ENCODE data around the gene FSTL1.

FSTL1 gene

DNA sequence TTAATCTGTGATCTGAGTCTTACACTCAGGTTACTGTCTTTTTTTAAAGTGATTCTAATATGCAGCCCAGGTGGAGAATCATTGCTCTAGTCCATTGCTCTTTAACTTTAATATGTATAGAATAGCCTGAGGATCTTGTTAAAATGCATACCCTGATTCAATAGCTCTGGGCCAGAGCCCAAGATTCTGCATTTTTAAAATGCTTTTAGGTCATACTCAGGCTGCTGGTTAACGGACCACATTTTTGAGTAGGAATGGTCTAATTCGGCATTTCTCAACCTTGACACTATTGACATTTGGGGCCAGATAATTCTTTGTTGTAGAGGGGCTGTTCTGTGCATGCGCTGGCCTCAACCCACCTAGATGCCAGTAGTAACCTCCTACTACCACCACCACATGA, 20.9 kb upstream of the FSTL1 start:
- no peak for TF ChIP-seq CTCF (IDR thresholded peaks at IDR 0.05; ENCODE audit: low read depth, low read length)
- H3K4me1 ChIP-seq: no peaks in the 10 kb centered on the region
- no peaks in the 10 kb centered on the region for H3K36me3 ChIP-seq
- no peak overlapping the region for H3K4me3 ChIP-seq (ENCODE audit: low read depth, low read length)
- no peaks in the 10 kb centered on the region; the same call in 1 of the 2 replicates for H3K27me3 ChIP-seq
- no peaks in the 10 kb centered on the region for H3K9me3 ChIP-seq
- no peak for DNase-seq

GRCh38 chr3:120470870-120471269, 20.1 kb upstream of the FSTL1 start:
- no peak for TF ChIP-seq CTCF (IDR thresholded peaks at IDR 0.05; ENCODE audit: low read depth, low read length)
- Histone ChIP-seq H3K9me3 (no peaks in the 10 kb centered on the region), H3K4me1 (no peaks in the 10 kb centered on the region), H3K4me3 (ENCODE audit: low read depth, low read length) (no peak overlapping the region), H3K36me3 (no peaks in the 10 kb centered on the region), H3K27me3 (no peaks in the 10 kb centered on the region; the same call in 1 of the 2 replicates)
- no peak for DNase-seq

- no peak for DNase-seq
- no peak for TF ChIP-seq CTCF (IDR thresholded peaks at IDR 0.05; ENCODE audit: low read depth, low read length)
- no peaks in the 10 kb centered on the region for H3K9me3 ChIP-seq
These were observed 19.1 kb upstream of the FSTL1 start for GRCh38 chr3:120469882-120470301.

DNA sequence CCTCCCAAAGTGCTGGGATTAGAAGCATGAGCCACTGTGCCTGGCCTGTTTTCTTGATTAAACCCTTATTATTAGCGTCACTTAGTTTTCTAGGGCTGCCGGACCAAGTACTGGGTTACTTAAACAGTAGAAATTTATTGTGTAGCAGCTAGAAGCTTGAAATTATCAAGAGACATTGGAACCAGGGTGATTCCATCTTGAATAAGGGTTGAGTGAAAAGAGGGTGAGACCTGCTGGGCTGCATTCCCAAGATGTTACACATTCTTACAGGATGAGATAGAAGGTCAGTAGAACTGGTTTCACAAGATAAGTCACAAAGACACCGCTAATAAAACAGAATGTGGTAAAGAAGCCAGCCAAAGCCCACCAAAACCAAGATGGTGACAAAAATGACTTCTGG, 18.6 kb upstream of the FSTL1 start:
- no peaks in the 10 kb centered on the region for H3K36me3 ChIP-seq
- no peak for DNase-seq
- TF ChIP-seq CTCF (IDR thresholded peaks at IDR 0.05; ENCODE audit: low read depth, low read length): no peak
- H3K4me3 ChIP-seq (ENCODE audit: low read depth, low read length): no peak overlapping the region
- no peaks in the 10 kb centered on the region for H3K4me1 ChIP-seq
- H3K27me3 ChIP-seq: no peaks in the 10 kb centered on the region; the same call in 1 of the 2 replicates
- no peaks in the 10 kb centered on the region for H3K9me3 ChIP-seq

More at GRCh38 chr3:120469882-120470301, 19.1 kb upstream of the FSTL1 start:
- H3K4me1 ChIP-seq: no peaks in the 10 kb centered on the region
- H3K27me3 ChIP-seq: no peaks in the 10 kb centered on the region; the same call in 1 of the 2 replicates
- H3K4me3 ChIP-seq (ENCODE audit: low read depth, low read length): no peak overlapping the region
- H3K36me3 ChIP-seq: no peaks in the 10 kb centered on the region

DNA sequence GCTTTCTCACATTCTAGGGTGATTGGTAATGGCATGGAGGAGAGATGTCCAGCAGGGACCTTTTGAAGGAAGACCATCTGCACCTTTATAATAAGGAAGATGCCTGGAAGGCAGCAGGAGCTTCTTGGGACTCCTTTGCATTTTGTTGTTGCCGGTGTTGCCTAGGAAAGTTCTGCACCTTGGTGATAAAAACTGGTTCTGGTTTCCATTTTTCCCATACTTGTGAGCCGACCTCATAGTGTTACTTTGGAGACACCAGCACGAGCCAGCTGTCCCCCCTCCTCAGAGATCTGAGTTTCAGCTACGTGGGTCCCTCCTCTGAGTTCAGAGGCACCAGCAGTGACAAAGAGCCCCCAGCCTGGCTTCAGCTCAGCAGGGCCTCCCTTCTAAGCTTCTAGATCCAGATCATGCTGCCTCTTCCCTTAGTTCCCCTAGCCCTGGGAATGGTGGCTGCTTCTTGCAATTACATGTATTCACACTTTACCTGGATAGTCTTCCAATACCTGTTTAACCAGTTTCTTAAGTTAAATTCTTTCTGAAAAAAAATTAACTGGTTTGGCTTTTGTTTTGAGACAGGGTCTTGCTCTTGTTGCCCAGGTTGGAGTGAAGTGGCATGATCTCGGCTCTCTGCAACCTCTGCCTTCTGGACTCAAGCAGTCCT, 18.0 kb upstream of the FSTL1 start:
- no peaks in the 10 kb centered on the region for H3K27me3 ChIP-seq
- no peak for DNase-seq
- no peak for TF ChIP-seq CTCF (IDR thresholded peaks at IDR 0.05; ENCODE audit: low read depth, low read length)
- H3K9me3 ChIP-seq: no peaks in the 10 kb centered on the region
- H3K36me3 ChIP-seq: no peaks in the 10 kb centered on the region
- H3K4me1 ChIP-seq: no peaks in the 10 kb centered on the region
- no peak overlapping the region for H3K4me3 ChIP-seq (ENCODE audit: low read depth, low read length)

- Histone ChIP-seq H3K36me3 (no peaks in the 10 kb centered on the region), H3K4me3 (ENCODE audit: low read depth, low read length) (no peak overlapping the region), H3K4me1 (0 out of 2 replicates have a peak, but pooled peaks cover 2% of the 10 kb centered on the region), H3K27me3 (no peaks in the 10 kb centered on the region), H3K9me3 (no peaks in the 10 kb centered on the region)
- DNase-seq: no peak
- TF ChIP-seq CTCF (IDR thresholded peaks at IDR 0.05; ENCODE audit: low read depth, low read length): no peak
These were observed 11.7 kb upstream of the FSTL1 start for GRCh38 chr3:120462409-120462959.

Data from BE2C (cell line).